ENCODE data around the gene NRGN.

NRGN gene

GRCh38 chr11:124748481-124749343, 9.0 kb downstream of the NRGN start:
- no peak for TF ChIP-seq CTCF (IDR thresholded peaks at IDR 0.05; ENCODE audit: insufficient read depth, low read length, missing control alignments)
- no peak for DNase-seq (ENCODE audit: low read depth, low spot score)
- ChIA-PET CTCF (interaction anchor here (1.2 to 7.3 kb wide), 7 partner anchors 9 to 89 kb away, joined by 4 to 50 read pairs (median 6); partner anchors contain the start of genes ESAM and NRGN), POLR2A (no interaction called here)
- no peak overlapping the region for H3K4me3 ChIP-seq (ENCODE audit: low read depth, low read length)

GRCh38 chr11:124749912-124750311, 10.2 kb downstream of the NRGN start:
- TF ChIP-seq CTCF (IDR thresholded peaks at IDR 0.05; ENCODE audit: insufficient read depth, low read length, missing control alignments), result no peak
- DNase-seq (ENCODE audit: low read depth, low spot score), result no peak
- CTCF ChIA-PET, result interaction anchor here (1.3 to 4.0 kb wide), 3 partner anchors 9 to 87 kb away, joined by 4 to 30 read pairs (median 11); partner anchors contain the start of genes ESAM and NRGN

GRCh38 chr11:124751391-124751740, 11.6 kb downstream of the NRGN start:
- TF ChIP-seq CTCF (IDR thresholded peaks at IDR 0.05; ENCODE audit: insufficient read depth, low read length, missing control alignments), result no peak
- CTCF ChIA-PET, result interaction anchor here (1.4 to 4.0 kb wide), 4 partner anchors 11 to 107 kb away, joined by 4 to 30 read pairs (median 8); partner anchors contain the start of genes ESAM and NRGN
- DNase-seq (ENCODE audit: low read depth, low spot score), result no peak
- no peak overlapping the region for H3K4me3 ChIP-seq (ENCODE audit: low read depth, low read length)
- POLR2A ChIA-PET, result no interaction called here

More at GRCh38 chr11:124749912-124750311, 10.2 kb downstream of the NRGN start:
- no peak overlapping the region for H3K4me3 ChIP-seq (ENCODE audit: low read depth, low read length)
- POLR2A ChIA-PET, result no interaction called here

GRCh38 chr11:124751741-124752470, 12.2 kb downstream of the NRGN start, which contains the start of gene VSIG2:
TSS of gene VSIG2 (minus strand) at chr11:124752255. CDS start at chr11:124752137, 118 bp downstream.
- DNase-seq (ENCODE audit: low read depth, low spot score), result no peak
- H3K4me3 ChIP-seq (ENCODE audit: low read depth, low read length), result no peak within 1 kb of the TSS
- POLR2A ChIA-PET, result interaction anchor here (0.6 kb wide), 1 partner anchor 349 kb away, joined by 3 read pairs; no protein-coding TSS in a partner anchor
- TF ChIP-seq CTCF (IDR thresholded peaks at IDR 0.05; ENCODE audit: insufficient read depth, low read length, missing control alignments), result no peak
- CTCF ChIA-PET, result interaction anchor here (1.4 to 3.3 kb wide), 8 partner anchors 10 to 115 kb away, joined by 4 to 34 read pairs (median 6); partner anchors contain the start of genes ESAM and NRGN

GRCh38 chr11:124752471-124753102, 12.8 kb downstream of the NRGN start:
- DNase-seq (ENCODE audit: low read depth, low spot score), result no peak
- CTCF ChIA-PET, result interaction anchor here (0.8 to 3.3 kb wide), 10 partner anchors 8 to 114 kb away, joined by 3 to 34 read pairs (median 4); partner anchors contain the start of gene ESAM
- POLR2A ChIA-PET, result interaction anchor here (0.6 kb wide), 2 partner anchors 311 to 350 kb away, joined by 3 to 4 read pairs; no protein-coding TSS in a partner anchor
- no peak overlapping the region for H3K4me3 ChIP-seq (ENCODE audit: low read depth, low read length)
- no peak for TF ChIP-seq CTCF (IDR thresholded peaks at IDR 0.05; ENCODE audit: insufficient read depth, low read length, missing control alignments)

All from AG04449 (cell line).